Mesendoderm (in vitro differentiated cells): Measurements from ENCODE around the gene PHF11.

Experiments
- DNase-seq: peaks from one replicate; pipeline ENCODE4 v3.0.0; 2013
- H2AK5ac ChIP-seq: 2 replicates; pipeline ENCODE4 v1.6.1; 2013; ENCODE audit warnings: low read length, inconsistent platforms
- H2BK120ac ChIP-seq: 2 replicates; pipeline ENCODE4 v1.6.1; 2013; ENCODE audit warnings: low read depth, mild to moderate bottlenecking, low read length, moderate library complexity, mixed read lengths
- H2BK15ac ChIP-seq: replicated peaks from 2 replicates; pipeline ENCODE4 v1.6.1; 2013; ENCODE audit warnings: low read depth, mild to moderate bottlenecking, moderate library complexity
- H2BK5ac ChIP-seq: 2 replicates; pipeline ENCODE4 v1.6.1; 2013; ENCODE audit warnings: low read length, inconsistent platforms
- H3K18ac ChIP-seq: 2 replicates; pipeline ENCODE4 v1.6.1; 2013; ENCODE audit warnings: mild to moderate bottlenecking, low read length, mixed read lengths
- H3K23ac ChIP-seq: one replicate; pipeline ENCODE4 v1.6.1; 2013; ENCODE audit warnings: low read length
- H3K27ac ChIP-seq: 2 replicates; pipeline ENCODE4 v1.5.1; 2013; ENCODE audit warnings: low read depth, mild to moderate bottlenecking, inconsistent platforms, low read length, moderate library complexity
- H3K27me3 ChIP-seq: 2 replicates; pipeline ENCODE4 v1.6.1; 2013; ENCODE audit warnings: low read length, control low read depth, mild to moderate bottlenecking, inconsistent platforms; ENCODE audit not compliant: insufficient read depth, poor library complexity
- H3K36me3 ChIP-seq: 2 replicates; pipeline ENCODE4 v1.6.1; 2013; ENCODE audit warnings: low read length, inconsistent platforms; ENCODE audit not compliant: control insufficient read depth, insufficient read depth
- H3K4ac ChIP-seq: one replicate; pipeline ENCODE4 v1.6.1; 2013; ENCODE audit warnings: low read depth, mild to moderate bottlenecking, low read length, moderate library complexity
- H3K4me1 ChIP-seq: 2 replicates; pipeline ENCODE4 v1.6.1; 2013; ENCODE audit warnings: low read depth, low read length, inconsistent platforms; ENCODE audit not compliant: control insufficient read depth
- H3K4me2 ChIP-seq: 2 replicates; pipeline ENCODE4 v1.6.1; 2013; ENCODE audit warnings: low read length
- H3K4me3 ChIP-seq: 2 replicates; pipeline ENCODE4 v1.5.1; 2013; ENCODE audit warnings: mild to moderate bottlenecking, low read length
- H3K56ac ChIP-seq: one replicate; pipeline ENCODE4 v1.6.1; 2013; ENCODE audit warnings: low read length
- H3K79me1 ChIP-seq: 2 replicates; pipeline ENCODE4 v1.6.1; 2013; ENCODE audit warnings: low read length, inconsistent platforms
- H3K79me2 ChIP-seq: 2 replicates; pipeline ENCODE4 v1.6.1; 2013; ENCODE audit warnings: mild to moderate bottlenecking, low read length; ENCODE audit not compliant: control insufficient read depth, insufficient read depth
- H3K9ac ChIP-seq: 2 replicates; pipeline ENCODE4 v1.6.1; 2013; ENCODE audit warnings: low read length, inconsistent platforms
- H4K5ac ChIP-seq: one replicate; pipeline ENCODE4 v1.6.1; 2013; ENCODE audit warnings: low read length
- H4K8ac ChIP-seq: one replicate; pipeline ENCODE4 v1.6.1; 2013; ENCODE audit warnings: low read depth, mild to moderate bottlenecking, control low read depth, low read length, moderate library complexity
- WGBS: extraction: QIAGEN DNeasy Blood & Tissue Kit; methylation state at CpG from one replicate; pipeline ENCODE4 v1.1.7; 2013; ENCODE audit warnings: low lambda C conversion rate, missing lambda C conversion rate; ENCODE audit not compliant: insufficient coverage; ENCODE audit errors: extremely low coverage; 5-methylcytosine and 5-hydroxymethylcytosine counted together

PHF11 gene

GRCh38 chr13:49453465-49453864, 42.3 kb upstream of the PHF11 start:
- no peak overlapping the region for H3K4ac ChIP-seq
- H3K27ac ChIP-seq, result no peak overlapping the region
- H3K27me3 ChIP-seq, result no peaks in the 10 kb centered on the region
- no peak overlapping the region for H2BK120ac ChIP-seq
- H3K79me2 ChIP-seq, result no peaks in the 10 kb centered on the region
- no peaks in the 10 kb centered on the region for H3K4me1 ChIP-seq
- H3K9ac ChIP-seq, result no peak overlapping the region
- no peaks in the 10 kb centered on the region for H3K79me1 ChIP-seq
- no peak overlapping the region for H3K23ac ChIP-seq
- WGBS, result no CpG with 5 or more reads among the region's 7 CpGs
- H2BK15ac ChIP-seq, result no peak overlapping the region
- no peak overlapping the region for H2AK5ac ChIP-seq
- H3K4me2 ChIP-seq, result no peak overlapping the region
- H2BK5ac ChIP-seq, result no peak overlapping the region
- no peaks in the 10 kb centered on the region for H3K36me3 ChIP-seq
- no peak overlapping the region for H3K4me3 ChIP-seq
- no peak overlapping the region for H4K8ac ChIP-seq
- no peak for DNase-seq
- H4K5ac ChIP-seq, result no peak overlapping the region
- no peak overlapping the region for H3K56ac ChIP-seq
- no peak overlapping the region for H3K18ac ChIP-seq

GRCh38 chr13:49454388-49455006, 41.3 kb upstream of the PHF11 start:
- Histone ChIP-seq H3K27me3 (no peaks in the 10 kb centered on the region), H3K56ac (no peak overlapping the region), H3K9ac (no peak overlapping the region), H3K79me1 (no peaks in the 10 kb centered on the region), H3K4me3 (no peak overlapping the region), H2BK15ac (no peak overlapping the region), H3K27ac (no peak overlapping the region), H4K5ac (no peak overlapping the region), H3K4me1 (no peaks in the 10 kb centered on the region), H4K8ac (no peak overlapping the region), H3K18ac (no peak overlapping the region), H3K23ac (no peak overlapping the region), H3K36me3 (no peaks in the 10 kb centered on the region), H3K79me2 (no peaks in the 10 kb centered on the region), H2AK5ac (no peak overlapping the region), H2BK5ac (no peak overlapping the region), H2BK120ac (no peak overlapping the region), H3K4me2 (no peak overlapping the region), H3K4ac (no peak overlapping the region)
- WGBS, result no CpG with 5 or more reads among the region's 4 CpGs
- no peak for DNase-seq

- Histone ChIP-seq H2BK120ac (no peak overlapping the region), H3K4me1 (no peaks in the 10 kb centered on the region), H3K79me2 (no peaks in the 10 kb centered on the region), H3K9ac (no peak overlapping the region), H3K27me3 (no peaks in the 10 kb centered on the region), H4K5ac (no peak overlapping the region), H2BK5ac (no peak overlapping the region), H3K56ac (no peak overlapping the region), H3K23ac (no peak overlapping the region), H3K4me3 (no peak overlapping the region), H2BK15ac (no peak overlapping the region), H4K8ac (no peak overlapping the region), H3K36me3 (no peaks in the 10 kb centered on the region), H3K4me2 (no peak overlapping the region), H3K4ac (no peak overlapping the region), H2AK5ac (no peak overlapping the region), H3K79me1 (no peaks in the 10 kb centered on the region), H3K18ac (no peak overlapping the region), H3K27ac (no peak overlapping the region)
- DNase-seq, result no peak
These were observed 40.8 kb upstream of the PHF11 start for GRCh38 chr13:49455007-49455398.

GRCh38 chr13:49456156-49456555, 39.6 kb upstream of the PHF11 start:
- Histone ChIP-seq H3K4me3 (no peak overlapping the region), H2BK120ac (no peak overlapping the region), H4K8ac (no peak overlapping the region), H3K23ac (no peak overlapping the region), H3K4me1 (no peaks in the 10 kb centered on the region), H3K27ac (no peak overlapping the region), H3K36me3 (no peaks in the 10 kb centered on the region), H3K4me2 (no peak overlapping the region), H2AK5ac (no peak overlapping the region), H3K27me3 (no peaks in the 10 kb centered on the region), H4K5ac (no peak overlapping the region), H3K79me1 (no peaks in the 10 kb centered on the region), H3K9ac (no peak overlapping the region), H3K4ac (no peak overlapping the region), H2BK5ac (no peak overlapping the region), H2BK15ac (no peak overlapping the region), H3K56ac (no peak overlapping the region), H3K79me2 (no peaks in the 10 kb centered on the region), H3K18ac (no peak overlapping the region)
- DNase-seq, result no peak
- WGBS, result no CpG with 5 or more reads among the region's 1 CpG

- no peak overlapping the region for H2BK5ac ChIP-seq
- H3K36me3 ChIP-seq, result no peaks in the 10 kb centered on the region
- WGBS, result no CpG with 5 or more reads among the region's 7 CpGs
- no peak for DNase-seq
- H3K4me3 ChIP-seq, result no peak overlapping the region
- no peak overlapping the region for H3K27ac ChIP-seq
- H2BK15ac ChIP-seq, result no peak overlapping the region
- H3K4me2 ChIP-seq, result no peak overlapping the region
- H3K9ac ChIP-seq, result no peak overlapping the region
- no peak overlapping the region for H2AK5ac ChIP-seq
- no peaks in the 10 kb centered on the region for H3K27me3 ChIP-seq
- no peak overlapping the region for H3K4ac ChIP-seq
- H3K18ac ChIP-seq, result no peak overlapping the region
- no peak overlapping the region for H4K8ac ChIP-seq
- H3K79me2 ChIP-seq, result no peaks in the 10 kb centered on the region
- no peak overlapping the region for H2BK120ac ChIP-seq
- no peak overlapping the region for H4K5ac ChIP-seq
- no peak overlapping the region for H3K23ac ChIP-seq
- H3K79me1 ChIP-seq, result no peaks in the 10 kb centered on the region
- H3K4me1 ChIP-seq, result no peaks in the 10 kb centered on the region
- H3K56ac ChIP-seq, result no peak overlapping the region
These were observed 38.5 kb upstream of the PHF11 start for GRCh38 chr13:49457221-49457620.

- H3K18ac ChIP-seq, result no peak overlapping the region
- WGBS, result no CpG with 5 or more reads among the region's 1 CpG
These were observed 36.2 kb upstream of the PHF11 start for GRCh38 chr13:49459580-49459979.

More at GRCh38 chr13:49459580-49459979, 36.2 kb upstream of the PHF11 start:
- DNase-seq, result no peak
- Histone ChIP-seq H4K5ac (no peak overlapping the region), H3K4ac (no peak overlapping the region), H3K56ac (no peak overlapping the region), H3K36me3 (no peaks in the 10 kb centered on the region), H3K9ac (no peak overlapping the region), H3K4me2 (no peak overlapping the region), H2BK15ac (no peak overlapping the region), H3K27me3 (no peaks in the 10 kb centered on the region), H3K4me3 (no peak overlapping the region), H3K79me1 (no peaks in the 10 kb centered on the region), H4K8ac (no peak overlapping the region), H3K79me2 (no peaks in the 10 kb centered on the region), H2BK5ac (no peak overlapping the region), H2AK5ac (no peak overlapping the region), H3K23ac (no peak overlapping the region), H2BK120ac (no peak overlapping the region), H3K4me1 (no peaks in the 10 kb centered on the region), H3K27ac (no peak overlapping the region)
